DOHH2 (cell line): Measurements from ENCODE around the gene CEP20.

Experiments
- H3F3A ChIP-seq: fragments of 200-600 bp; sonication (generic), shearing (Covaris generic); 2 replicates; pipeline ENCODE4 v1.6.0; 2016; ENCODE audit warnings: antibody characterized with exemption, mild to moderate bottlenecking; ENCODE audit not compliant: control insufficient read depth, insufficient read depth
- H3K27ac ChIP-seq: fragments of 200-600 bp; sonication (generic); 2 replicates; pipeline ENCODE4 v1.5.1; 2014; ENCODE audit warnings: low read depth, mild to moderate bottlenecking, low read length, moderate library complexity
- H3K27me3 ChIP-seq: fragments of 200-600 bp; sonication (generic); 2 replicates; pipeline ENCODE4 v1.6.1; 2014; ENCODE audit warnings: mild to moderate bottlenecking, low read length, mixed read lengths; ENCODE audit not compliant: control insufficient read depth
- H3K36me3 ChIP-seq: fragments of 200-600 bp; sonication (generic); 2 replicates; pipeline ENCODE4 v1.6.1; 2014; ENCODE audit warnings: mild to moderate bottlenecking, low read length, moderate library complexity, mixed read lengths; ENCODE audit not compliant: control insufficient read depth
- H3K4me1 ChIP-seq: fragments of 200-600 bp; sonication (generic); 2 replicates; pipeline ENCODE4 v1.6.1; 2014; ENCODE audit warnings: mild to moderate bottlenecking, low read length, mixed read lengths; ENCODE audit not compliant: control insufficient read depth
- H3K4me2 ChIP-seq: fragments of 200-600 bp; sonication (generic); 2 replicates; pipeline ENCODE4 v1.6.0; 2014; ENCODE audit warnings: mild to moderate bottlenecking, low read length, moderate library complexity
- H3K4me3 ChIP-seq: fragments of 200-600 bp; sonication (generic); 2 replicates; pipeline ENCODE4 v1.5.1; 2014; ENCODE audit warnings: mild to moderate bottlenecking, low read length, mixed read lengths
- H3K79me2 ChIP-seq: fragments of 200-600 bp; sonication (generic); 2 replicates; pipeline ENCODE4 v1.6.1; 2014; ENCODE audit warnings: mild to moderate bottlenecking, low read length, mixed read lengths; ENCODE audit not compliant: control insufficient read depth
- H3K9me2 ChIP-seq: fragments of 200-600 bp; sonication (generic); replicated peaks from 2 replicates; pipeline ENCODE4 v1.6.1; 2014; ENCODE audit warnings: mild to moderate bottlenecking, low read length, mixed read lengths; ENCODE audit not compliant: control insufficient read depth
- H3K9me3 ChIP-seq: fragments of 200-600 bp; sonication (generic); 2 replicates; pipeline ENCODE4 v1.6.1; 2014; ENCODE audit warnings: antibody characterized with exemption, low read length, mixed read lengths; ENCODE audit not compliant: control insufficient read depth, insufficient read depth
- H4K20me1 ChIP-seq: fragments of 200-600 bp; sonication (generic); 2 replicates; pipeline ENCODE4 v1.6.0; 2014; ENCODE audit warnings: low read depth, mild to moderate bottlenecking, antibody characterized with exemption, low read length, moderate library complexity; ENCODE audit not compliant: control insufficient read depth, insufficient read depth
- EZH2phosphoT487 ChIP-seq: fragments of 200-600 bp; sonication (generic); IDR thresholded peaks from 2 replicates; pipeline ENCODE4 v1.6.1; 2017; ENCODE audit warnings: borderline replicate concordance, mild to moderate bottlenecking, antibody characterized with exemption, low read length, moderate library complexity, mixed read lengths
- TF ChIP-seq, protein P1 (sequence below): fragments of 200-600 bp; sonication (generic); IDR thresholded peaks from one replicate; pipeline ENCODE4 v1.5.1; 2014; ENCODE audit warnings: antibody characterized with exemption, mild to moderate bottlenecking, low read depth, low read length; ENCODE audit not compliant: poor library complexity, severe bottlenecking

The CEP20 gene

GRCh38 chr16:15898654-15899053, 10.3 kb upstream of the CEP20 start:
- Histone ChIP-seq H3K27me3 (no peaks in the 10 kb centered on the region), H3K4me2 (no peak overlapping the region), H3K27ac (no peak overlapping the region), H3F3A (no peaks in the 10 kb centered on the region), H4K20me1 (no peaks in the 10 kb centered on the region), H3K9me3 (no peaks in the 10 kb centered on the region), H3K36me3 (no peaks in the 10 kb centered on the region), H3K79me2 (no peaks in the 10 kb centered on the region), H3K4me1 (peaks cover 21% of the 10 kb centered on the region), H3K9me2 (no peaks in the 10 kb centered on the region), H3K4me3 (no peak overlapping the region)
- no peak for TF ChIP-seq EZH2phosphoT487
- TF ChIP-seq, protein P1, sequence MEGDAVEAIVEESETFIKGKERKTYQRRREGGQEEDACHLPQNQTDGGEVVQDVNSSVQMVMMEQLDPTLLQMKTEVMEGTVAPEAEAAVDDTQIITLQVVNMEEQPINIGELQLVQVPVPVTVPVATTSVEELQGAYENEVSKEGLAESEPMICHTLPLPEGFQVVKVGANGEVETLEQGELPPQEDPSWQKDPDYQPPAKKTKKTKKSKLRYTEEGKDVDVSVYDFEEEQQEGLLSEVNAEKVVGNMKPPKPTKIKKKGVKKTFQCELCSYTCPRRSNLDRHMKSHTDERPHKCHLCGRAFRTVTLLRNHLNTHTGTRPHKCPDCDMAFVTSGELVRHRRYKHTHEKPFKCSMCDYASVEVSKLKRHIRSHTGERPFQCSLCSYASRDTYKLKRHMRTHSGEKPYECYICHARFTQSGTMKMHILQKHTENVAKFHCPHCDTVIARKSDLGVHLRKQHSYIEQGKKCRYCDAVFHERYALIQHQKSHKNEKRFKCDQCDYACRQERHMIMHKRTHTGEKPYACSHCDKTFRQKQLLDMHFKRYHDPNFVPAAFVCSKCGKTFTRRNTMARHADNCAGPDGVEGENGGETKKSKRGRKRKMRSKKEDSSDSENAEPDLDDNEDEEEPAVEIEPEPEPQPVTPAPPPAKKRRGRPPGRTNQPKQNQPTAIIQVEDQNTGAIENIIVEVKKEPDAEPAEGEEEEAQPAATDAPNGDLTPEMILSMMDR, result no peak

- Histone ChIP-seq H3K79me2 (no peaks in the 10 kb centered on the region), H3K36me3 (no peaks in the 10 kb centered on the region), H3K9me2 (no peaks in the 10 kb centered on the region), H3K27ac (no peak overlapping the region), H3K9me3 (no peaks in the 10 kb centered on the region), H3K4me2 (peak overlapping the region; percentile 42), H3F3A (no peaks in the 10 kb centered on the region), H3K27me3 (no peaks in the 10 kb centered on the region), H4K20me1 (no peaks in the 10 kb centered on the region), H3K4me3 (0 out of 2 replicates have a peak overlapping the region, but pooled peaks have one; percentile 3), H3K4me1 (peaks cover 21% of the 10 kb centered on the region)
- no peak for TF ChIP-seq EZH2phosphoT487
- TF ChIP-seq, protein P1, result no peak
These were observed 9.4 kb upstream of the CEP20 start for GRCh38 chr16:15897834-15898254.

GRCh38 chr16:15897121-15897780, 8.8 kb upstream of the CEP20 start:
- Histone ChIP-seq H3K9me3 (no peaks in the 10 kb centered on the region), H3K27ac (no peak overlapping the region), H3K9me2 (no peaks in the 10 kb centered on the region), H3K4me1 (peaks cover 21% of the 10 kb centered on the region), H3K36me3 (no peaks in the 10 kb centered on the region), H3F3A (no peaks in the 10 kb centered on the region), H3K4me2 (peak overlapping the region; percentile 42; the same call in 1 of the 2 replicates), H3K4me3 (no peak overlapping the region), H4K20me1 (no peaks in the 10 kb centered on the region), H3K27me3 (no peaks in the 10 kb centered on the region), H3K79me2 (no peaks in the 10 kb centered on the region)
- TF ChIP-seq, protein P1, result no peak
- no peak for TF ChIP-seq EZH2phosphoT487
